Liver (tissue), 9 donors: ENCODE data around the gene AIMP1. TPM values are rescaled to one million over a fixed set of nuclear protein-coding genes. Genes with fewer than 3 reads are reported as not detected.
A peak's percentile ranks its signal among the peaks of the same experiment; 100 is the strongest.

ENCODE experiments used
- DNase-seq: peaks from one replicate; pipeline ENCODE4 v3.0.0-alpha.2; 2017; ENCODE audit warnings: low spot score
- H3K27ac ChIP-seq, 2 donors: one replicate each; pipeline ENCODE4 v1.7.0; 2013; ENCODE audit warnings: inconsistent platforms in 2 of 2, low read length in 2 of 2, control low read depth in 1 of 2, low read depth in 1 of 2, mild to moderate bottlenecking in 1 of 2
- H3K27me3 ChIP-seq, 4 donors: one replicate each; pipeline versions ENCODE4 v1.6.1 to v1.7.0; 2013; ENCODE audit warnings: low read length in 3 of 4, inconsistent platforms in 1 of 4, mild to moderate bottlenecking in 1 of 4, moderate library complexity in 1 of 4; ENCODE audit not compliant: control insufficient read depth in 4 of 4, insufficient read depth in 4 of 4
- H3K36me3 ChIP-seq, 4 donors: one replicate each; pipeline versions ENCODE4 v1.6.1 to v1.7.0; 2013; ENCODE audit warnings: low read length in 3 of 4, mild to moderate bottlenecking in 3 of 4, low read depth in 1 of 4, moderate library complexity in 1 of 4; ENCODE audit not compliant: control insufficient read depth in 4 of 4, insufficient read depth in 3 of 4
- H3K4me1 ChIP-seq, 4 donors: one replicate each; pipeline versions ENCODE4 v1.6.1 to v1.7.0; 2013; ENCODE audit warnings: low read length in 3 of 4, mild to moderate bottlenecking in 3 of 4, moderate library complexity in 1 of 4; ENCODE audit not compliant: control insufficient read depth in 4 of 4, insufficient read depth in 4 of 4
- H3K4me3 ChIP-seq, 3 donors: one replicate each; pipeline versions ENCODE4 v1.6.1 to v1.7.0; 2013; ENCODE audit warnings: low read length in 3 of 3, control low read depth in 1 of 3, low read depth in 1 of 3, mild to moderate bottlenecking in 1 of 3
- H3K9ac ChIP-seq, 2 donors: one replicate each; pipeline ENCODE4 v1.7.0; 2013; ENCODE audit warnings: low read length in 2 of 2, mild to moderate bottlenecking in 2 of 2, moderate library complexity in 2 of 2, control low read depth in 1 of 2, low read depth in 1 of 2
- H3K9me3 ChIP-seq, 4 donors: one replicate each; pipeline versions ENCODE4 v1.6.1 to v1.7.0; 2013; ENCODE audit warnings: low read length in 3 of 4; ENCODE audit not compliant: control insufficient read depth in 4 of 4
- CTCF ChIP-seq: fragments of 150-350 bp; IDR thresholded peaks from 2 replicates; pipeline ENCODE4 v1.5.1; 2017; ENCODE audit warnings: improper control_type of control experiment, low read depth, low read length; ENCODE audit not compliant: missing input control
- FOXA1 ChIP-seq: IDR thresholded peaks from 2 replicates; pipeline ENCODE4 v1.6.1; 2016; ENCODE audit warnings: antibody characterized with exemption
- FOXA2 ChIP-seq: IDR thresholded peaks from 2 replicates; pipeline ENCODE4 v1.6.1; 2016; ENCODE audit warnings: antibody characterized with exemption
- GABPA ChIP-seq, 2 donors: IDR thresholded peaks in 1 of 2; conservative IDR thresholded peaks in 1 of 2; 2 replicates each; pipeline ENCODE4 v1.6.1; 2016; ENCODE audit warnings: antibody characterized with exemption in 2 of 2, mild to moderate bottlenecking in 1 of 2, moderate library complexity in 1 of 2
- HNF4A ChIP-seq, 2 donors: conservative IDR thresholded peaks; 2 replicates each; pipeline ENCODE4 v1.6.1; 2016; ENCODE audit warnings: antibody characterized with exemption in 2 of 2, mild to moderate bottlenecking in 2 of 2
- HNF4G ChIP-seq: IDR thresholded peaks from 2 replicates; pipeline ENCODE4 v1.6.1; 2016; ENCODE audit warnings: antibody characterized with exemption
- JUND ChIP-seq, 2 donors: IDR thresholded peaks; 2 replicates each; pipeline ENCODE4 v1.6.1; 2016; ENCODE audit warnings: antibody characterized with exemption in 2 of 2
- MAX ChIP-seq: IDR thresholded peaks from 2 replicates; pipeline ENCODE4 v1.6.1; 2016; ENCODE audit warnings: antibody characterized with exemption
- NR2F2 ChIP-seq: IDR thresholded peaks from 2 replicates; pipeline ENCODE4 v1.6.1; 2016; ENCODE audit warnings: antibody characterized with exemption
- RAD21 ChIP-seq, 2 donors: IDR thresholded peaks; 2 replicates each; pipeline ENCODE4 v1.6.1; 2016; ENCODE audit warnings: antibody characterized with exemption in 2 of 2, mild to moderate bottlenecking in 2 of 2
- RXRA ChIP-seq, 2 donors: IDR thresholded peaks; 2 replicates each; pipeline ENCODE4 v1.6.1; 2017 to 2018; ENCODE audit warnings: antibody characterized with exemption in 2 of 2, mild to moderate bottlenecking in 1 of 2
- SP1 ChIP-seq: IDR thresholded peaks from 2 replicates; pipeline ENCODE4 v1.6.1; 2018; ENCODE audit warnings: antibody characterized with exemption, mild to moderate bottlenecking
- TAF1 ChIP-seq: conservative IDR thresholded peaks from 2 replicates; pipeline ENCODE4 v1.6.1; 2016; ENCODE audit warnings: antibody characterized with exemption, mild to moderate bottlenecking
- YY1 ChIP-seq: IDR thresholded peaks from 2 replicates; pipeline ENCODE4 v1.6.1; 2016; ENCODE audit warnings: antibody characterized with exemption, mild to moderate bottlenecking
- WGBS: extraction: QIAGEN DNeasy Blood & Tissue Kit; methylation state at CpG from one replicate; pipeline ENCODE4 v1.1.7; 2013; 5-methylcytosine and 5-hydroxymethylcytosine counted together
- polyA plus RNA-seq, 2 donors: library from polyadenylated mRNA; stranded (reverse) in 1 of 2; unstranded in 1 of 2; fragments of 200-250 nt in 1 of 2; fragments of >200 nt in 1 of 2; fragmentation: Nextera tagmentation in 1 of 2; extraction: Ambion mirVana in 1 of 2; gene quantifications; one replicate each; pipeline versions ENCODE4 v1.2.1 to v1.2.3, GENCODE V29; 2013 to 2015
- total RNA-seq, 2 donors: library from RNA; depleted of rRNA; stranded (reverse); fragments of >200 nt; gene quantifications; one replicate each; pipeline ENCODE4 v1.2.3, GENCODE V29; 2014
- TF ChIP-seq, protein P1 (sequence below): IDR thresholded peaks from 2 replicates; pipeline ENCODE4 v1.6.1; 2016; ENCODE audit warnings: antibody characterized with exemption
- TF ChIP-seq, protein P2 (sequence below): IDR thresholded peaks from 2 replicates; pipeline ENCODE4 v1.6.1; 2016; ENCODE audit warnings: antibody characterized with exemption
- donor health status: healthy.
- donor health status: healthy.
- donor health status: healthy.
- donor health status: healthy.
- donor health status: healthy.

The AIMP1 gene
- total and polyA plus RNA-seq, 4 donors = 8.6 to 44.6 (median 10.5) TPM

GRCh38 chr4:106368678-106369077 lies 52.3 kb downstream of the AIMP1 start, which contains the start of gene GIMD1:
Gene GIMD1, minus strand, starts transcription at chr4:106368778. Its CDS starts 1,343 bp downstream, at chr4:106367435.
- H3K36me3 ChIP-seq = no peaks in the 10 kb centered on the region
- H3K4me1 ChIP-seq = no peaks in the 10 kb centered on the region
- no peak for DNase-seq
- H3K27ac ChIP-seq = no peak within 1 kb of the TSS
- WGBS = 73% methylated on average over 5 of the region's 5 CpGs
- no peak within 1 kb of the TSS for H3K4me3 ChIP-seq
- H3K9ac ChIP-seq = no peak within 1 kb of the TSS
- peaks cover 0 to 2% (median 0%) of the 10 kb centered on the region in 4 donors for H3K27me3 ChIP-seq
- H3K9me3 ChIP-seq = no peaks in the 10 kb centered on the region
- TF ChIP-seq NR2F2 (no peak), RAD21 (IDR thresholded peaks at IDR 0.05) (no peak), TAF1 (no peak), JUND (IDR thresholded peaks at IDR 0.05) (no peak), YY1 (no peak), MAX (no peak), RXRA (IDR thresholded peaks at IDR 0.05) (no peak), CTCF (no peak)
- TF ChIP-seq, protein P1, sequence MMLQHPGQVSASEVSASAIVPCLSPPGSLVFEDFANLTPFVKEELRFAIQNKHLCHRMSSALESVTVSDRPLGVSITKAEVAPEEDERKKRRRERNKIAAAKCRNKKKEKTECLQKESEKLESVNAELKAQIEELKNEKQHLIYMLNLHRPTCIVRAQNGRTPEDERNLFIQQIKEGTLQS = no peak

GRCh38 chr4:106369456-106370060 lies 53.2 kb downstream of the AIMP1 start:
- Histone ChIP-seq H3K9me3 (no peaks in the 10 kb centered on the region), H3K4me1 (no peaks in the 10 kb centered on the region), H3K9ac (no peak overlapping the region), H3K36me3 (no peaks in the 10 kb centered on the region), H3K27ac (no peak overlapping the region), H3K27me3 (peaks cover 0 to 7% (median 0%) of the 10 kb centered on the region in 4 donors), H3K4me3 (no peak overlapping the region)
- TF ChIP-seq YY1 (no peak), RXRA (IDR thresholded peaks at IDR 0.05) (no peak), CTCF (peak; percentile 48), RAD21 (IDR thresholded peaks at IDR 0.05) (peak; percentile 70 to 75), FOXA1 (no peak), FOXA2 (no peak), JUND (IDR thresholded peaks at IDR 0.05) (no peak), NR2F2 (no peak), SP1 (no peak)
- TF ChIP-seq, protein P1 = no peak
- 22% methylated on average over 6 of the region's 6 CpGs for WGBS
- DNase-seq = no peak

GRCh38 chr4:106370214-106370613 lies 53.9 kb downstream of the AIMP1 start:
- no peaks in the 10 kb centered on the region for H3K9me3 ChIP-seq
- DNase-seq = no peak
- no peak overlapping the region for H3K4me3 ChIP-seq
- WGBS = 57% methylated on average over 2 of the region's 2 CpGs
- no peaks in the 10 kb centered on the region for H3K4me1 ChIP-seq
- no peak overlapping the region for H3K27ac ChIP-seq
- H3K27me3 ChIP-seq = peaks cover 0 to 7% (median 0%) of the 10 kb centered on the region in 4 donors
- no peaks in the 10 kb centered on the region for H3K36me3 ChIP-seq
- H3K9ac ChIP-seq = no peak overlapping the region
- TF ChIP-seq RXRA (IDR thresholded peaks at IDR 0.05) (no peak), SP1 (no peak), GABPA (IDR thresholded peaks at IDR 0.05 in 1 of 2, conservative IDR thresholded peaks at IDR 0.05 in 1 of 2) (no peak), HNF4G (no peak), HNF4A (conservative IDR thresholded peaks at IDR 0.05) (no peak)
- TF ChIP-seq, protein P1 = no peak
- TF ChIP-seq, protein P2, sequence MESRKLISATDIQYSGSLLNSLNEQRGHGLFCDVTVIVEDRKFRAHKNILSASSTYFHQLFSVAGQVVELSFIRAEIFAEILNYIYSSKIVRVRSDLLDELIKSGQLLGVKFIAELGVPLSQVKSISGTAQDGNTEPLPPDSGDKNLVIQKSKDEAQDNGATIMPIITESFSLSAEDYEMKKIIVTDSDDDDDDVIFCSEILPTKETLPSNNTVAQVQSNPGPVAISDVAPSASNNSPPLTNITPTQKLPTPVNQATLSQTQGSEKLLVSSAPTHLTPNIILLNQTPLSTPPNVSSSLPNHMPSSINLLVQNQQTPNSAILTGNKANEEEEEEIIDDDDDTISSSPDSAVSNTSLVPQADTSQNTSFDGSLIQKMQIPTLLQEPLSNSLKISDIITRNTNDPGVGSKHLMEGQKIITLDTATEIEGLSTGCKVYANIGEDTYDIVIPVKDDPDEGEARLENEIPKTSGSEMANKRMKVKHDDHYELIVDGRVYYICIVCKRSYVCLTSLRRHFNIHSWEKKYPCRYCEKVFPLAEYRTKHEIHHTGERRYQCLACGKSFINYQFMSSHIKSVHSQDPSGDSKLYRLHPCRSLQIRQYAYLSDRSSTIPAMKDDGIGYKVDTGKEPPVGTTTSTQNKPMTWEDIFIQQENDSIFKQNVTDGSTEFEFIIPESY = no peak
